ENCODE data around the gene CCDC197.

The CCDC197 gene

GRCh38 chr14:94045101-94045500 lies 48.0 kb downstream of the CCDC197 start:
- no peak overlapping the region for H3K9ac ChIP-seq (ENCODE audit: low read length)
- no peaks in the 10 kb centered on the region for H3K36me3 ChIP-seq (replicated peaks; ENCODE audit: insufficient read depth, low read length)
- no peaks in the 10 kb centered on the region for H4K20me1 ChIP-seq (ENCODE audit: insufficient read depth, low read length)
- no peaks in the 10 kb centered on the region for H3K9me3 ChIP-seq (replicated peaks; ENCODE audit: insufficient read depth, low read length)
- no peak overlapping the region for H3K4me2 ChIP-seq (ENCODE audit: low read depth, low read length)
- no peak overlapping the region for H3K4me3 ChIP-seq (ENCODE audit: low read length)
- DNase-seq: no peak
- no peak overlapping the region for H3K27ac ChIP-seq (ENCODE audit: low read length)
- H3F3A ChIP-seq (ENCODE audit: insufficient read depth, low read length): no peaks in the 10 kb centered on the region
- H3K79me2 ChIP-seq (ENCODE audit: low read length): no peaks in the 10 kb centered on the region
- TF ChIP-seq CTCF (IDR thresholded peaks at IDR 0.05; ENCODE audit: low read length): no peak
- TF ChIP-seq EZH2 (optimal IDR thresholded peaks at IDR 0.05; ENCODE audit: low read depth, low read length): no peak
- no peak for TF ChIP-seq EZH2phosphoT487 (IDR thresholded peaks at IDR 0.05; ENCODE audit: low read length)
- no peaks in the 10 kb centered on the region for H3K27me3 ChIP-seq (replicated peaks; ENCODE audit: insufficient read depth, low read length)
- H2AFZ ChIP-seq (ENCODE audit: low read length): no peak overlapping the region
- H3K9me2 ChIP-seq (replicated peaks; ENCODE audit: insufficient read depth, low read length): no peaks in the 10 kb centered on the region
- no peaks in the 10 kb centered on the region for H3K4me1 ChIP-seq (ENCODE audit: low read length)

DNA sequence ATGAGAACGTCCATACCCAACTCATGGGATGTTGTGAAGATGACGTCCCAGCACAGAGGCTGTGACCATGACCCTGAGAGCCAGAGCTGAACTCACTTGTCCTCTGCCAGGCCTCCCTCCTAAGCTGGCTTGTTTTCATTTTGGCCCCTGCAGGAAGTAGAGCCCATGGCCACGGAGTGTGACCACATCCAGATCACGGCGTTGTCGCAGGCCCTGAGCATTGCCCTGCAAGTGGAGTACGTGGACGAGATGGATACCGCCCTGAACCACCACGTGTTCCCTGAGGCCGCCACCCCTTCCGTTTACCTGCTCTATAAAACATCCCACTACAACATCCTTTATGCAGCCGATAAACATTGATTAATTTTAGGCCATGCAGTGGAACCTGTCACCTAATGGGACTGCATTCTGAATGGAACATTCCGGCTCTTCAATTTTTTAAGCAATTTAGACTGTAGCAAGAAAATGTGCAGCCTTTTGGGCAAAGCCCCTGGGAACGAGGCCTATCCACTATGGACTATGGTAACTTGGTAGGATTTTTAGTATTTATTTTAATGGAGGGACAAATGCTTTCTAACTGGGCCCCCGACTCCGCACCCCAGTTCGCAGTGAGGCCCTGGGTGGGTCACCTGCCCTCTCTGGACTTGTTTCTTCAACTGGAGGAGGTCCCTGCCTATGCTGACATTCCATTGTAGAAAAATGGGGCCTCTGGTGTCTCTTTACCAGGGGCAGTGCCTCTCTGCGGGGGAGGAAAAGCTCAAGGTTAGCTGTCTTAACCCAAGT lies 48.7 kb downstream of the CCDC197 start:
- H3K4me2 ChIP-seq (ENCODE audit: low read depth, low read length): no peak overlapping the region
- H3K27me3 ChIP-seq (replicated peaks; ENCODE audit: insufficient read depth, low read length): no peaks in the 10 kb centered on the region
- H2AFZ ChIP-seq (ENCODE audit: low read length): no peak overlapping the region
- no peaks in the 10 kb centered on the region for H3K9me2 ChIP-seq (replicated peaks; ENCODE audit: insufficient read depth, low read length)
- H3K4me1 ChIP-seq (ENCODE audit: low read length): no peaks in the 10 kb centered on the region
- H3K9ac ChIP-seq (ENCODE audit: low read length): no peak overlapping the region
- H3F3A ChIP-seq (ENCODE audit: insufficient read depth, low read length): no peaks in the 10 kb centered on the region
- no peak for DNase-seq
- no peaks in the 10 kb centered on the region for H3K9me3 ChIP-seq (replicated peaks; ENCODE audit: insufficient read depth, low read length)
- no peaks in the 10 kb centered on the region for H4K20me1 ChIP-seq (ENCODE audit: insufficient read depth, low read length)
- no peak overlapping the region for H3K4me3 ChIP-seq (ENCODE audit: low read length)
- H3K79me2 ChIP-seq (ENCODE audit: low read length): no peaks in the 10 kb centered on the region
- H3K36me3 ChIP-seq (replicated peaks; ENCODE audit: insufficient read depth, low read length): no peaks in the 10 kb centered on the region
- H3K27ac ChIP-seq (ENCODE audit: low read length): no peak overlapping the region
- TF ChIP-seq EZH2 (optimal IDR thresholded peaks at IDR 0.05; ENCODE audit: low read depth, low read length): no peak
- no peak for TF ChIP-seq EZH2phosphoT487 (IDR thresholded peaks at IDR 0.05; ENCODE audit: low read length)
- no peak for TF ChIP-seq CTCF (IDR thresholded peaks at IDR 0.05; ENCODE audit: low read length)

DNA sequence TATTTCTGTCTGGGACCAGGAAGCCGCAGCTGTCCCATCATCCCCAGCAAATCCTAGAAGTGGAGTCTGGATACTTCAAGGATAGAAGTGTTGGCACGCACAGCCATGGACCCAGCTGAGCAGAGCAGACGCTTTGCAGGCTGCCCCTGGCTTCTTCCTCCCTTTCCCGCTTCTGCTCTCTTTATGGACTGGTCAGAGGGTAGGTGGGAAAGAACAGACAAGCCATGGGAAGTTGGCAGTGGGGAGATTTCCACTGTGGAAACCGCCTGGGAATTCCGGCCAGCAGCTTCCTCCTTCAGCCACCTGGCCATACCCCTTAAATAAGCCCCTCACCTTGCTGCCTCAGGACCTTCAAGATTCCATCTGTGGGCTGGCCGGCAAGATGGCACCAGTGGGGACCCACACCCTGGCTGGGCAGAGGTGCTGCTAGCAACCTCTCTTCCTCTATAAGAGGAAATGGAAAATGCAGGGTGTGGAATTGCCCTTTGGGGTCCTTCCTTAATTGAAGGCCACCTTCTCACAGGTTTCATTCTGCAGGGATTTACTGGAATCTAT lies 49.7 kb downstream of the CCDC197 start:
- Histone ChIP-seq H3K9me3 (replicated peaks; ENCODE audit: insufficient read depth, low read length) (no peaks in the 10 kb centered on the region), H3K27ac (ENCODE audit: low read length) (no peak overlapping the region), H2AFZ (ENCODE audit: low read length) (no peak overlapping the region), H3K79me2 (ENCODE audit: low read length) (no peaks in the 10 kb centered on the region), H3K4me3 (ENCODE audit: low read length) (no peak overlapping the region), H3K36me3 (replicated peaks; ENCODE audit: insufficient read depth, low read length) (no peaks in the 10 kb centered on the region), H3K27me3 (replicated peaks; ENCODE audit: insufficient read depth, low read length) (no peaks in the 10 kb centered on the region), H3K9me2 (replicated peaks; ENCODE audit: insufficient read depth, low read length) (no peaks in the 10 kb centered on the region), H3K4me2 (ENCODE audit: low read depth, low read length) (no peak overlapping the region), H3K4me1 (ENCODE audit: low read length) (peaks cover 2% of the 10 kb centered on the region; the same call in 1 of the 2 replicates), H4K20me1 (ENCODE audit: insufficient read depth, low read length) (no peaks in the 10 kb centered on the region), H3F3A (ENCODE audit: insufficient read depth, low read length) (no peaks in the 10 kb centered on the region), H3K9ac (ENCODE audit: low read length) (no peak overlapping the region)
- DNase-seq: no peak
- no peak for TF ChIP-seq EZH2 (optimal IDR thresholded peaks at IDR 0.05; ENCODE audit: low read depth, low read length)
- TF ChIP-seq EZH2phosphoT487 (IDR thresholded peaks at IDR 0.05; ENCODE audit: low read length): no peak
- no peak for TF ChIP-seq CTCF (IDR thresholded peaks at IDR 0.05; ENCODE audit: low read length)
